Measurements from ENCODE around the gene PTPRG. TPM values are rescaled to one million over a fixed set of nuclear protein-coding genes. Genes with fewer than 3 reads are reported as not detected.

Gene PTPRG
- total and polyA plus RNA-seq, 2 of the 13 experiments (the other 11 are each of a cell fraction or from before 2014, with no cell fraction given) = 8.0 to 25.3 TPM

GRCh38 chr3:61847784-61848462, 286.6 kb downstream of the PTPRG start (continued):
- TF ChIP-seq PATZ1 (CRISPR knock-in tag; IDR thresholded peaks at IDR 0.05) (peak; percentile 48; the same call in 1 of the 2 replicates), DR1 (CRISPR knock-in tag; IDR thresholded peaks at IDR 0.05) (no peak), ZBTB40 (IDR thresholded peaks at IDR 0.05) (no peak), ZBTB40 (CRISPR knock-in tag; IDR thresholded peaks at IDR 0.05) (0 out of 2 replicates have a peak, but pooled peaks have one; percentile 26), IKZF5 (CRISPR knock-in tag; IDR thresholded peaks at IDR 0.05) (peak; percentile 31; the same call in 1 of the 2 replicates), GLMP (CRISPR knock-in tag; IDR thresholded peaks at IDR 0.05; ENCODE audit: borderline replicate concordance) (no peak), PAXIP1 (CRISPR knock-in tag; conservative IDR thresholded peaks at IDR 0.05) (peak; percentile 53), ZMYM3 (CRISPR knock-in tag; IDR thresholded peaks at IDR 0.05) (peak; percentile 60), MIXL1 (CRISPR knock-in tag; IDR thresholded peaks at IDR 0.05) (peak; percentile 39; the same call in 1 of the 2 replicates), EHMT2 (IDR thresholded peaks at IDR 0.05; ENCODE audit: borderline replicate concordance, low read depth, low read length) (0 out of 2 replicates have a peak, but pooled peaks have one; percentile 34), GATAD2A (CRISPR knock-in tag; IDR thresholded peaks at IDR 0.05) (peak; percentile 56)

Data from HepG2 (cell line).